Fibroblast of lung (primary cell): ENCODE data around the gene DAD1. TPM values are rescaled to one million over a fixed set of nuclear protein-coding genes. Genes with fewer than 3 reads are reported as not detected.

ENCODE experiments used
- DNase-seq, 2 donors: peaks; one replicate each; pipeline versions ENCODE4 v3.0.0 to v3.0.0-alpha.2; 2010; ENCODE audit warnings: low read depth in 2 of 2
- H2AFZ ChIP-seq: 2 replicates; pipeline ENCODE4 v1.5.1; 2012; ENCODE audit warnings: low read length, control low read depth, inconsistent platforms
- H3K27ac ChIP-seq: 2 replicates; pipeline ENCODE4 v1.5.1; 2011; ENCODE audit warnings: low read length, control low read depth; ENCODE audit not compliant: insufficient read depth
- H3K27me3 ChIP-seq: 2 replicates; pipeline ENCODE4 v1.5.1; 2011; ENCODE audit warnings: mild to moderate bottlenecking, low read length; ENCODE audit not compliant: control insufficient read depth, insufficient read depth
- H3K36me3 ChIP-seq: 2 replicates; pipeline ENCODE4 v1.5.1; 2011; ENCODE audit warnings: low read length; ENCODE audit not compliant: control insufficient read depth, insufficient read depth
- H3K4me1 ChIP-seq: 2 replicates; pipeline ENCODE4 v1.5.1; 2011; ENCODE audit warnings: low read length; ENCODE audit not compliant: control insufficient read depth, insufficient read depth; ENCODE audit errors: extremely low read depth
- H3K4me2 ChIP-seq: 2 replicates; pipeline ENCODE4 v1.5.1; 2011; ENCODE audit warnings: low read length, control low read depth; ENCODE audit not compliant: insufficient read depth; ENCODE audit errors: extremely low read depth
- H3K4me3 ChIP-seq, 4 experiments: fragments of 200-600 bp in 1 of 4; sonication (generic) in 1 of 4; replicated peaks in 1 of 4; 2 replicates each; pipeline ENCODE4 v1.5.1; 2011 to 2016; ENCODE audit warnings: low read length in 4 of 4, low read depth in 3 of 4, mild to moderate bottlenecking in 3 of 4, control low read depth in 2 of 4, inconsistent platforms in 1 of 4, mixed read lengths in 1 of 4; ENCODE audit not compliant: insufficient read depth in 1 of 4; ENCODE audit errors: control extremely low read depth in 1 of 4
- H3K79me2 ChIP-seq: 2 replicates; pipeline ENCODE4 v1.5.1; 2012; ENCODE audit warnings: mild to moderate bottlenecking, low read length, inconsistent platforms; ENCODE audit not compliant: control insufficient read depth, insufficient read depth
- H3K9ac ChIP-seq: 2 replicates; pipeline ENCODE4 v1.5.1; 2011; ENCODE audit warnings: mild to moderate bottlenecking, low read length, control low read depth; ENCODE audit not compliant: insufficient read depth
- H3K9me3 ChIP-seq: 2 replicates; pipeline ENCODE4 v1.5.1; 2012; ENCODE audit warnings: low read depth, low read length; ENCODE audit not compliant: control insufficient read depth, insufficient read depth
- H4K20me1 ChIP-seq: 2 replicates; pipeline ENCODE4 v1.5.1; 2011; ENCODE audit warnings: low read length; ENCODE audit not compliant: control insufficient read depth, insufficient read depth; ENCODE audit errors: extremely low read depth
- CTCF ChIP-seq, 2 donors: IDR thresholded peaks in 1 of 2; conservative IDR thresholded peaks in 1 of 2; 1 replicate in 1 of 2; 2 replicates in 1 of 2; pipeline ENCODE4 v1.5.1; 2011 to 2012; ENCODE audit warnings: low read length in 2 of 2, control low read depth in 1 of 2, inconsistent platforms in 1 of 2, low read depth in 1 of 2, mild to moderate bottlenecking in 1 of 2
- EZH2 ChIP-seq: IDR thresholded peaks from 2 replicates; pipeline ENCODE4 v1.5.1; 2012; ENCODE audit warnings: low read length, control low read depth, mild to moderate bottlenecking; ENCODE audit errors: missing control alignments
- polyA plus RNA-seq, 2 donors: library from polyadenylated mRNA; depleted of rRNA in 1 of 2; stranded (reverse) in 1 of 2; unstranded in 1 of 2; fragments of >200 nt; gene quantifications; 2 replicates each; pipeline ENCODE4 v1.2.1, GENCODE V29; 2011 to 2012; ENCODE audit warnings: missing spikeins in 1 of 2
- total RNA-seq: library from RNA; depleted of rRNA; stranded (reverse); fragments of >200 nt; gene quantifications from 2 replicates; pipeline ENCODE4 v1.2.1, GENCODE V29; 2014

Gene DAD1
- total and polyA plus RNA-seq, 2 donors (not counting 1 experiment from before 2014, with no cell fraction given): 249 to 623 TPM

- no peaks in the 10 kb centered on the region for H3K27me3 ChIP-seq
- H3K79me2 ChIP-seq: no peaks in the 10 kb centered on the region
- no peaks in the 10 kb centered on the region for H3K9me3 ChIP-seq
- DNase-seq: peak; percentile 62 to 75
- H3K36me3 ChIP-seq: no peaks in the 10 kb centered on the region
- TF ChIP-seq CTCF (conservative IDR thresholded peaks at IDR 0.05 in 1 of 2, IDR thresholded peaks at IDR 0.05 in 1 of 2; ENCODE audit: low read depth in 1 of 2, low read length in 2 of 2) (peak; percentile 73 to 99), EZH2 (no peak)
- H2AFZ ChIP-seq: peak overlapping the region; percentile 69
- H3K4me1 ChIP-seq: peaks cover 6% of the 10 kb centered on the region
- H3K9ac ChIP-seq: peak overlapping the region; percentile 41
- peak overlapping the region; percentile 56 for H3K27ac ChIP-seq
- no peaks in the 10 kb centered on the region for H4K20me1 ChIP-seq
- H3K4me2 ChIP-seq: peak overlapping the region; percentile 69
- peak overlapping the region in 3 of 4 experiments; percentile 3 to 46 (median 46) for H3K4me3 ChIP-seq
Measured at GRCh38 chr14:22556990-22557623, 31.9 kb downstream of the DAD1 start.

- peaks cover 6% of the 10 kb centered on the region for H3K4me1 ChIP-seq
- H3K9me3 ChIP-seq: no peaks in the 10 kb centered on the region
- H3K4me3 ChIP-seq: no peak overlapping the region
- no peaks in the 10 kb centered on the region for H3K27me3 ChIP-seq
- no peak for TF ChIP-seq CTCF (conservative IDR thresholded peaks at IDR 0.05 in 1 of 2, IDR thresholded peaks at IDR 0.05 in 1 of 2; ENCODE audit: low read depth in 1 of 2, low read length in 2 of 2)
- H3K9ac ChIP-seq: peak overlapping the region; percentile 32
- H3K79me2 ChIP-seq: no peaks in the 10 kb centered on the region
- DNase-seq: peak; percentile 65 to 97
- peak overlapping the region; percentile 56 for H3K27ac ChIP-seq
- peak overlapping the region; percentile 32 for H3K4me2 ChIP-seq
- H3K36me3 ChIP-seq: no peaks in the 10 kb centered on the region
- no peaks in the 10 kb centered on the region for H4K20me1 ChIP-seq
- peak overlapping the region; percentile 55 for H2AFZ ChIP-seq
Measured at GRCh38 chr14:22556021-22556989, 32.7 kb downstream of the DAD1 start.

GRCh38 chr14:22555384-22556011, 33.5 kb downstream of the DAD1 start:
- Histone ChIP-seq H3K4me1 (peaks cover 6% of the 10 kb centered on the region), H3K27me3 (no peaks in the 10 kb centered on the region), H2AFZ (no peak overlapping the region), H3K79me2 (no peaks in the 10 kb centered on the region), H3K9ac (no peak overlapping the region), H4K20me1 (no peaks in the 10 kb centered on the region), H3K27ac (no peak overlapping the region), H3K4me3 (no peak overlapping the region), H3K9me3 (no peaks in the 10 kb centered on the region), H3K36me3 (no peaks in the 10 kb centered on the region), H3K4me2 (no peak overlapping the region)
- DNase-seq: peak in 1 of 2 donors; percentile 73
- TF ChIP-seq EZH2 (no peak), CTCF (conservative IDR thresholded peaks at IDR 0.05 in 1 of 2, IDR thresholded peaks at IDR 0.05 in 1 of 2; ENCODE audit: low read depth in 1 of 2, low read length in 2 of 2) (no peak)
